Activated T-cell treated with anti-CD3 and anti-CD28 coated beads for 48 hours (primary cell): Measurements from ENCODE around the gene SCAMP4.

Experiments
- DNase-seq: peaks from one replicate; pipeline ENCODE4 v3.0.0-alpha.2; 2020; ENCODE audit warnings: low read depth

SCAMP4 gene, protein sequence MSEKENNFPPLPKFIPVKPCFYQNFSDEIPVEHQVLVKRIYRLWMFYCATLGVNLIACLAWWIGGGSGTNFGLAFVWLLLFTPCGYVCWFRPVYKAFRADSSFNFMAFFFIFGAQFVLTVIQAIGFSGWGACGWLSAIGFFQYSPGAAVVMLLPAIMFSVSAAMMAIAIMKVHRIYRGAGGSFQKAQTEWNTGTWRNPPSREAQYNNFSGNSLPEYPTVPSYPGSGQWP

DNA sequence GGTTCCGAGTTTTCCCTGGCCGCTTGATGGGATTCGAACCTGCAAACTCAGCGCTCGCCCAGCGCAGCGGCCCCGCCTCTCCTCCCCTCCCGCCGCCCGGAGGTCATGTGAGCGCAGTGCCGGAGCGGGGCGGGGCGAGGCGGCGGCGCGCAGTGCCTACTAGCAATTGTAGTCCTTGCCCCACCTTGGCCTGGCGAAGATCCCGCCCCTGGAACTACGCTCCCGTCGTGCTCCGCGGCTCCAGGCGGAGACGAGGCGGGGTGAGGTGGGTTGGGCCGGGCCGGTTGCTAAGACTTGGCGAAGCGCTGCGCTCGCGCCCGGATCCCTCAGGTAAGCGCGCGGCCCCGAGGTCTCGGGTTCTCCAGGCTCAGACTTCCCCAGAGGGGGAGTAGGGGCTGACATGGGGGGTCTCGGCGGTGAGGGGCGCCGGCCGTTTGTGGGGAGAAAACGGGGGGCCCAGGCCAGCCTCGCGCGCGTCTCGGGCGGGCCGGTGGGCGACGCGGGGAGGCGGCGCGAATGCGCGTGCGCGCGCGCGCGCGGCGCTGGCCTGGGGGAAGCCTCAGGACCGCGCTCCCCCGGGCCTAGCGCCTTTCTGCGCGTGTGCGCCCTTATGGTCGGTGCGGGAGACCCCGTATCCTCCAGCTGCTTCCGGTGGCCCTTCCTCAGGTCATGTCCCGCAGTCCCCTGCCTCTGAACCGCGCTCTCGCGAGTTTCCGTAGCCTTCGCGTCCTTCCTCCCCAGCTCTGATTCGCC lies at the start of gene SCAMP4, which contains the start of gene ADAT3:
Gene SCAMP4, plus strand, starts transcription at position 290 of the 753 bp plus-strand sequence. CDS start 9,621 bp downstream, outside the sequence.
Gene ADAT3, plus strand, starts transcription at position 290 of the 753 bp plus-strand sequence. CDS start 6,649 bp downstream, outside the sequence.
- peak; percentile 98 for DNase-seq

DNA sequence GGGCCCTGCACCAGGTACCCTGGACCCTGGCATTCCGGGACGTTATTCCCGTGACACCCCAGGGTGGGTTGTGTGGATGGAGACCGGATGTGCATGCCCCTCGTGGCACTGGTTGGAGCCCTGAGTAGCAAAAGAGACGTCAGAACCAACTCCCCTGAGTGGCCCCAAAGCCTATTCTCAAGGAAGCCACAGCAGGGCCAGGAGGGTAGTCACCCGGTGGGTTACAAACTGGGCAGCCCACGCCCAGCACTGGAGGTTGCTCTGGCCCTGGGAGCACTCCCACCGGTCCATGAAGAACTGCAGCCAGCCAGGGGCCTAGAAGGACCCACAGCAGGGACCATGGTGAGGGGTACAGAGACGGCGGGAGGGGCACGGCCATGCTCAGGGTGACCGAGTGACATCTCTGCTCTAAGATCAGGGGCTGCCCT lies 49.4 kb upstream of the SCAMP4 start:
- peak; percentile 45 for DNase-seq

DNA sequence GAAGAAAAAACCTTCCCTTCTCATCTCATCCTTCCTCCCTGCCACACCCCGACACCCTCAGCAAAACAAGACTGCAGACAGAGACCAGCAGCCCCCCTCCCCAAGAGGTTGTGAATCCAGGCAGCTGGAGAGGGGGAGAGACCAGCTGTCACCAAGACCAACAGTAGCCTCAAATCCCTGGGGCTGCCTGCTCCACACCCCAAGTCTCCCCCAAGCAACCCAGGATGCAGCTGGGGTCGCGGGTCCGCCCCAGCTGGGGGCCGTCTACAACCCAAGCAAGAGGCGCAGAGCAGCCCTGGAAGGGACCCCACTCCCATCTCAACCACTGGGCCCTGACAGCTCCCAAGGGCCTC lies 48.9 kb upstream of the SCAMP4 start:
- DNase-seq = no peak

DNA sequence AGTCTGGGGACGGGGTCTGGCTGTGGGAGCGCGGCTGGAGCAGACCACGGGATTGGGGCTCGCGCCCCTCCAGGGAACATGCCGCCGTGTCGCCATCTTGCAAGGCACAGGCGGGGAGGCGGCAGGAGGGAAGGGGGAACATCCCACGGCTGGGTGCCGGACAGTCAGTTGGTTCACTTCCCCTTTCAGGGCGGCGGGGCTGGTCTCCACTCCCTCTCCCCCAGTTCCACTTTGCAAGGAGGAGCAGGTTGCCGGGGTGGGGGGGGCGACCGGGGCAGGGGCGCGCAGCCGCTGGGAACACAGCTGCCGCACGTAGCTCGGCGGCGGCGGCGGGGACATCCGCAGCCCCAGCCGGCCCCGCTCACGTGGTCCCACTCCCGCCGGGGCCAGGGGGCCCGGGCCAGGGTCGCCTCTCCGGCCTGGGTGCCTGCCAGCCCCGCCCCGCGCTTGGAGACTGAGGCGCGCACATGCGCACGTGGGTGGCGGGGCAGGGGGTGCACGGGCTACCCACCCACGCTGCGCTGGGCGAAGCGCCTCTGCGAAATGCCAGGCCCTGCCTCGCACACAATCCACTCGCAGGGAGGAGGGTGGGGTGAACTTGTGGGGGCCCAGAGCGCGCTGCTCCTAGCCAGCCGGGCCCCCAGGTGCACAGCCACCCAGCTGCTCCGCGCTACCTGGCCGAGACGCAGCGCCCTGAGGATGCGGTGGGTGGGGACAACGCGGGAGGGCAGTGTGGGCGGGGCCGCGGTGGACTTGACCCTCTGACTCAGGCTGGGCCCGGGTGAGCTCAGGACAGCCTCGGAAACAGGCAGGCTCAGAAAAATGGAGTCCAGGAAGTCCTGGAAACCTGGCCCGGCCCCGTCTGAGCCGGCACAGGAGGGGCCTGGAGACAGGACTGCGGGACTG lies 48.2 kb upstream of the SCAMP4 start:
- DNase-seq = peak; percentile 51

DNA sequence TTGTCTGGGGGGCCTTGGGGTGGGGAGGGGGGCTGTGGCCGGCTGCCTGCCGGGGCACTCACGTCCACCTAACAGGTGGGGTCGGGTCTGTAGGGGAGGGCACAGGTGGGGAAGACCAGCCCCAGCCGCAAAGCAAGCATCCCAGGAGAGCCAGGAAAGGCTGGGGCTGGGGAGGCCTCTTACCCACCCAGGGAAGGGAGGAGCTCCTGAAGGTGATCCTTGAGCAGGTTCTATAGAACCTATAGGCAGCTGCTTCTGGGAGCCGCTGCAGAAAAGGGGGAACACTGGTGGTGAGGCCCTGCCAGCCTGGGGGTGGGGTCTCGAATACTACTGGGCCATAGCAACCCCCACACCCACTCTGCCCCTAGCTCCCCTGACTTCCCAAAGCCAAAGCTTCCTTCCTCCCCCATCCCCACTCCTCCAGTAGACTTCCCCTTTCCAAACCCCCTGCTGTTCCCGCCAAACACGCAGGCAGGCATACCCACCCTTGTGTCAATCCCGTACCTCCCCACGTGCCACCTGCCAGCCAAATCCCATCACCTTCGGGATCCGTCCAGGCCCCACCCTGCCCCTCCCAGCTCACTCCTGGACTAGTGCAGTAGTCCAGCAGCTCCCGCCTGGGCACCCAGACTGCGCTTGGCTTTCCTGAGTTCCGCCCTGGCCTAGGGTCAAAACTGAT lies 47.4 kb upstream of the SCAMP4 start:
- DNase-seq = no peak

DNA sequence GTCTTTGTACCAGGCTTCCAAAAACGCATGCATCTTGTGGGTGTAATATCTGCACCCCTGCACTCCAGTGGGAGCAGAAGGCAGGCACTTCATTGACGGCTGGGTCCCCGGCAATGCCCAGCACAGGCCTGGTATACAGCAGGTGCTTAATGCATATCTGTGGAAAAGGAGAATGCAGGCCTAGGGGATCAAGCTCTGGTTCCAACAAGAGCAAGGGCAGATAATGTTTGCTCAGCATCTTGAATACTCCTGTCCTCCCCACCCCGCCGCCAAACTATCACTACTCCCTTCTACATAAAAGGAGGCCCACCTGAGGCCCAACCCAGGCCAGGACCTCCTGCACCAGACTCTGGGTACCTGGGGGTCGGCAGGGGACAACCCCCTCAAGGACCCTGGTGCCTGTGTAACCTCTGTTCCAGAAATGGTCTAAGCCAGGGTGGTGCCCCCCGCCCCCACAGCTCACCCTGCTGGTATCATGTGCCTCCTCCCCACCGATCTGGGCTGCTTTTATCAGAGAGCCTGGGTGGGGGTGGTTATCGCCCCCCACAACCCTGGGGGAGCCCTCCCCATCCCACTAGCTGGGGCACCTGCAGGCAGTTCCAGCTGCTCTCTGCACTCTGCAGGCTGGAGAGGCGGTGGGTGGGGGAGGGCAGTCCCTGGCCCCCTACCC lies 46.7 kb upstream of the SCAMP4 start:
- no peak for DNase-seq

DNA sequence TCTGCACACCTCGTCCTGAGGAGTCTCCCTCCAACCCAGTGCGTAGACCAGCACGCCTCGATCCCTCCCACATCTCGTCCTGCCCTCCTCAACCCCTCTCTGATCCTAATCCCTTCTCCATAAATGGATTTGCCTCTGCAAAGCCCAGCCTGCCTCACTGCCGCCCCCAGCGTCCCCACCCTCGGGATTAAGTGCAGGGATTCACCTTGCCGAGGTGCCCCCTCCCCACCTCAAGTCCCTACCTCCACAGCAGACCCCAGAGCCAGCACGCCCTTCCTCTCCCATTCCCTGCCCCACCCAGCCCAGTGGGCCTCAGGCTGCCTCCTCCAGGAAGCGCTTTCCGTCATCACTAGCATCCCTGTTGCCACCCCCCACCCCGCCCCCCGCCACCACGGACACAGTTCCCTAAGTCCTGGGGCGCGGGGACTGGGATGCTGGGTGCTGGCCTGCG lies 45.8 kb upstream of the SCAMP4 start:
- DNase-seq = no peak

DNA sequence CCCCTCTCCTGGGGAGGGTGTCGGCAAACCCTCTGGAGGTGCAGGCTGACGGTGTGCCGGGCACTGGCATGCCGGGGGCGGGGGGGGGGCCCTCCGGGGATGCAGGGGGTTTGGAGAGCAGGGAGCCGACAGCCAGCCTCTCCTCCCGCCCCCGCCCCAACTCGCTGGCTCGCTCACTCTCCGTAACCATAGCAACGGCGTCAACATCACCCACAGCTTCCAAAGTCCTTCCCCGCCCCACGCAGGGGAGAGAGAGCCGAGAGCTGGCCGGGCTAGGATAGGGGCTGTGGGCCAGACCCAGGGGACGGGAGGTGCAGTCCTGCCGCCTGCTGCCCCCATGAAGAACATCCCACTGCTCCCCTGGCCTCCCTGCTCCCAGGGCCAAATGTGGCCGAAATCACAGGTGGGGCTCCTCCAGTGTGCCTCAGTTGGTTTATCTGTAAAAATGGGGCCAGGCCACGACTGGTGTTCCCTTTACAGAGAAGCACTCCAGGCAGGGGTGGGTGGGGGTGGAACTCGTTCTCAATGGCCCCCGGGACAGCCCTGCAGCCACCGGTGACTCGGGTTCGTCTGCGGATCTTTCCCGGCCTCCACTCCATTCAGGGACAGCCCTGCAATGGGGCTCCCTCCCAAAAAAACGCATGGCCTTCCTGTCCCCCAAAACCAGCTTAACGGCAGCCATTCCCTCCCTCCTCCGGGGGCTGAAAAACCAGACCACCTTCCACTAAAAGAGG lies 45.0 kb upstream of the SCAMP4 start:
- peak; percentile 37 for DNase-seq

DNA sequence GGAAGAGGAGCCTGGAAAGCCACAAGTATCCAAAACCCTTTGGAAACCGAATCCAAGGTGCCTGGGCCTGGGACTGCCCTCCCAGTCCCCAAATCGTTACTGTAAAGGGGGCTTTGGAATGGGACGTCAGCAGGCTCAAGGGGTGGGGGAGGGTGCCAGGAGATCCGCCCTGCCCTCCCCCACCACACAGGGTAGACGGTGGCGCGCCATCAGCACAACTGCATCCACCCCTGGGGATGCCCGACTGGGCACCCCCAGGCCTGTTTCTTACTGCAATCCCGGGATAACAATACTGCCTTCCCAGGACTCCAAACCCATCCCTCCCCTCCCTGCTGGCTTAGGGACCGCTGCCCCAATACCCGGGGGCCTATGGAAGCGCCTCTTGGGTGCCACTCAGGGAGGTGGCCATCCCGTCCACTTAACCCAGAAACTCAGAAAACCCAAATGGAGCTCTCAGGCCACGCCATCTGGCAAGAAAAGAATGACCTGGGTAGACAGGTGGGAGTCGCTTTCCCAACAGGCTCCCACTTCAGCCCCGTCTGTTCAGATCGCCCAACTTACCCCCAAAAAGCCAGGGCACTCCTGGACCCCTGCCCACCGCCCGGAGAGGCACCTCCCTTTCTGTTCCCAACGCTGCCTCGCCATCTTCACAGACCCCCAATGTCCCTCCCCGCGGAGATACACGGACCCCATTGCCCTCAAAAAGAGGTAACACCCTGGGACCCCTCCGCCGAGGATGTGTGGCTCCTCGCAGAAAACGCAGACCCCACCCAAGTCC lies 44.2 kb upstream of the SCAMP4 start:
- no peak for DNase-seq

DNA sequence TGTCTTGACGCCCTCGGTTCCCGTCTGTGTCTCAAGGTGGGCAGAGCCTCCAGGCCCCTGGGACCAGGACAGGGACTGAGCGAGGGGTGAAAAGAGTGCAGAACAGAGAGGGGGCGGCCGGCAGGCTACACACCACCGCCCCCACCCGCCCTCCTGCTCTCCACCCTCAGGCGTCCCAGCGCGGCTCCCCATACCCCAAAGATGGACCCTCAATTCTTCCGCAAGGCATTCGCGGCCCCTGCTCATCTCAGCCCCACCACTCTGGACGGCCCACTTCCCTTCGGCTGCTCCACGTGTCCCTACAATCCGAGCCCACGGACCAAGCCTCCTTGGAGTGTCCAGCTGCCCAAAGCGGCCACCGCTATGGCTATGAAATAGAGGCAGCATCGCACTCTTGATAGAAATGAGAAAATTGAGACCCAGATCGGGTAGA lies 43.6 kb upstream of the SCAMP4 start:
- no peak for DNase-seq

DNA sequence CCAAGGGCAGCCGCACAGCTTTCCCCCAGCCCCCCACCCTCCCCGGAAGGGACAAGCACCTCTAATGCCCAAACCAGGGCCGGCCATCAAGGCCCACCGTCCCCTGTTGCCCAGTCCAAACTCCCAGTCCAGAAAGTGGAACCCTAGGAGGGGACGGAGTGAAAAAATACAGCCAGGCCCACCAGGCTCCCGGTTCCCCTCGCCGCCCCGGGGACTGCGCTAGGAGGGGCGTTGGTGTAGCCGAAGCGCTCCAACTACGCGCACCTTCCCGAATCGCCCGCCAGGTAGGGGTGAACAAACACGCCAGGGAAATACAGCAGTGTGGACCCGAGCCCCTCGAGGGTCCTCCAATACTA lies 43.2 kb upstream of the SCAMP4 start:
- no peak for DNase-seq

DNA sequence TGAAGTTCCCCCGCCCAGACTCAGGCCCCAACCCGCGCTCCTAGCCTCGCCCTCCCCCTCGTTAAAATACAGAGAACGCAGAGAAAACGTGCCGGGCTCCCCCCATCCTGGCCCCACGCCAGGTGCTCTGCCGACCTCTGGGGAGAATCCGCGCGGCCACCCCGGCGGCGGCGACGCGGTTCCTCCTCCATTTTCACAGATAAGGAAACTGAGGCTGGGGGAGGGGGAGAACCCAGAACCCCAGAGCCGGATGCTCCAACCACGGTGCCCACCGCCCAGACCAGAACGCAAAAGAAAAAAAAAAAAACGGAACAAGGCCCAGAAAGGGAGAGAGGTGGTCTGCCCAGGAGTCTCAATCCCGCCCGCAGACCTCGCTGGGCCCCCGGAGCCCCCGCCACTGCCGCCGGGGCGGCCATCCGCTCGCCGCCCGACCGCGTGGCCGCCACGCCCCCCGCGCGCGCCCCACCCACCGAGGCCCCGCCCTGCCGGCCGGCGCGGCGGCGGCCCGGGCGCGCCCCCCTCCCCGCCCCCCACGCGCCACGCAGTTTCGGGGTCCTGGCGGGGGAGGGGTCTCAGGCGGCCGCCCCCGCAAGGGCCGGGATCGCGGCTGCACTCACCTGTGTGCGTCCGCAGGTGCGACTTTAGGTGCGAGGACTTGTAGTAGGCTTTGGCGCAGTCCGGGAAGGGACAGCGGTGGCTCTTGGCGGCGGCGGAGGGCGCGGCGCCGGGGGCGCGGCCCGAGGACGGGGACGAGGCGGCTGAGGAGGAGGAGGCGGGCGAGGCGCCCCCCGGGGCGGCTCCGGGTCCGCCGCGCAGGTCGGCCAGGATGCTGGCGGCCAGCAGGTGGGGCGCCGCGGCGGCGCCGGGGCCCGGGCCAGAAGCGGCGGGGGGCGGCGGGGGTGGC lies 42.5 kb upstream of the SCAMP4 start:
- DNase-seq = peak; percentile 57

DNA sequence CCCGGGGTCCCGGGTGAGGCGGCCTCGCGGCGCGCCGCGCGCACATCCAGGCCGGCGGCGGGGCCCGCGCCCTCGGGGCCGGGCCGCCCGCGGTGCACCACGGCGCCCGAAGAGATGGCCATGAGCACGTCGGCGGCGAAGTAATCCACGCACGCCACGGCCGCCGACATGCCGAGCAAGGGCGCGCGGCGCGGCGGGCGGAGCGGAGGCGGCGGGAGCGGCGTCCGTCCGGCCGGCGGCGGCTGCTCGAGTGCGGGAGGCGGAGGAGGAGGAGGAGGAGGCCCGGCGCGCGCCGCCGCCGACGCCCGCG lies 41.9 kb upstream of the SCAMP4 start, which contains the start of gene KLF16:
Gene KLF16, minus strand, starts transcription at position 252 of the 310 bp plus-strand sequence. Its CDS starts 82 bp downstream, at position 170.
- DNase-seq = no peak

DNA sequence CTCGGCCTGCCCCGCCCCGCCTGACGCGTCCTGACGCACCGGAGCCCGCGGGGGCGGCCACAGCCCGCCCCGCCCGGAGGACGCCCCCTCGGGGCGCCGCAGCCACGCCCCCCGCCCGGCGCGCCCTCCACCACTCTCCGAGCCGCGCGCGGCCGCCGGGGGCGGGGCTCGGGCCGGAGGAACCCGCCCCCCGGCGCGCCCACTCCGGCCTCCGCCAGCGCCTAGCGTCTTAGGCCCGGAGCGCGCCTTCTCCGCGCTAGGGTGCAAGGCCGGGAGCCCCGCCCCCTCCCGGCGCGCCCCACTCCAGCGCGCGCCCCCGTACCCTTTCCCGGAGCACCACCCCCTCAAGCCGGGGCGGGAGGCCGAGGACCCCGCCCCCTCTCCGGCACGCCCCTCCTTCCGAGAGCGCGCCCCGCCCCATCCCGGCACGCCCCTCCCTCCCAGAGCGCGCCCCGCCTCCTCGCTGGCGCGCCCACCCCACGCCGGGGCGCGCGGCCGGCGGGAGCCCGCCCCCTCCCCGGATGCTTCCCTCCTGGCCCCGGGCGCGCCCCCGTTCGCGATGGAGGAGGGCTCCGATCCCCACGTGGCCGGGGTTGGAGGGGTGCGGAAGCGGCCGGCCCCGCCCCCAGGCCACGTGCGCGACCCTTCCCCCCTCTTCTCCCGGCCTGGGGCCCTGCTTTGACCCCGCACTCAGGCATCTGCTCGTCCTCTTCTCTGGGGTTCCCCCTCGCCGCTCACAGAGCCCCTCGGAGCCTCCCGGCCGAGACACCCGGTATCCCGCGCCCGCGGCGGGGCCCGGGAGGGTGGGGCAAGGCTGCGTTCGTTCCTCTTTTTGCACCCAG lies 41.3 kb upstream of the SCAMP4 start:
- peak; percentile 97 for DNase-seq

DNA sequence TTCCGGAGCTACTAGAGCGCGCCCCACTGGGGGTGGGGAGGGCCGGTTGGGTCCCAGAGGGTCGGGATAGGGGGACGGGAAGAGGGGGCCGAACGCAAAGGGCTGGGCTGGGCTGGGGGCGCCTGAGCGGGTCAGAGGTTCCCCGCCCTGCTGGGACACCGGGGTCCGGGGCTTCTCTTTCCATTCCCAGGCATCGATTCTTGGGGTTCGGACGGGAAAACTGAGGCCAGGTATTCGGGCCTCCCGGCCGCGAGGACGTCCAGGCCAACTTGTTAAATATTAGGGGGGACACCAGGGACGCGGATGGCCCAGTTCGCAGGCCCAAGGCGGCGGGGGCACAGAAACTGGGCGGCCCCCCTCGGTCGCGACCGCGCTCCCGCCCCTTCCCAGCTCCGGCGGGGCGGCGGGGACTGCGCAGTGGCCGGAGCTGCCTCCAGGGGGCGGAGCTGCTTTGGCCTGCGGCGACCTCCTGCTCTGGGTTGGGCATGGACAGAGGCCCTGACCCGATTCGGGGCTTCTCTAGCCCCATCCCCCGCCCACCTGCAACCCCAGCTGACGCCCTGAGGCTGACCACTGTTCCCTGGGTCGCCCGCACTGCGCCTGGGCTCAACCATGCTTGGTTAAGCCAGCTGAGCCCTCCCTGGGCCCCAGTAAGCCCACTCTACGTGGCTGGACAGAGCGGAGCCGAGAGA lies 40.6 kb upstream of the SCAMP4 start:
- peak; percentile 66 for DNase-seq

DNA sequence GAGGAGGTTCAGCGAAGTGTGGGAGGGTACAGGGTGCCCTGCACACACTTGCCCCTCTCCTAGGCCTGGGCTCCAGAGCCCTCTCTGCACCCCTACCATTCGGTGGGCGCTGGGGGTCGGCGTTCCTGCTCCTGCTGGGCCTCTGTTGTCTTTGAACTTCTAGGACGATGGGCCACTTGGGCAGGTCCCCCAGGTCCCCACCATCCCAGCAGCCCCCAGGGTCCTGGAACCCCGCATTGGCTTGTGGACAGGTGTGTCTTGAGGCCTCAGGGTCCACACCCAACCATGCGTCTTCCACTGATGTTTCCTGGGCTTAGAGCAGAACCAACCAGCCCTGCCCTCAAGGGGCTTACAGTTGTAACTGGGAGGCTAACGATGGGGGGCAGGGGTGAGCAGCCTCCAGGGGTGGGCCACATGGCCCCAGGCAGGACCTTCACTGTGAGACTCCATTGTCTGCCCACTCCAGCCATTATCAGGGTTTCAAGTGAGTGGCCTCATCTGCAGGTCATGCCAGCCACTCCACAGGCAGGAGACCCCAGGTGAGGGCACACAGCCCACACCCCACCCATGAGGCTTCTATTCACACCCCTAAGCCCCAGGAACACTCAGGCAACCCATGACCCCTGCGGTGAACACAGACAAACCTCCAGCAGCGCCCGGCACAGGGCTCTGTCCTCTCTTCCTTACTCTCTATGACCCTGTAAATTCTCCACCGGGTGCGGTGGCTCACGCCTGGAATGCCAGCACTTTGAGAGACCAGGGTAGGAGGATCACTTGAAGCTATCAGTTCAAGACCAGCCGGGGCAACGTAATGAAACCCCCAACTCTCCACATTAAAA lies 39.8 kb upstream of the SCAMP4 start:
- no peak for DNase-seq
